GM19043 (cell line): Measurements from ENCODE around the gene ESR1.
"Not testable (repeated sequence)": the region's sequence is repeated elsewhere in the genome, so short reads cannot be mapped to it uniquely, and the experiment has no call there.

Source experiments
- ATAC-seq: cut with Tn5 transposase; IDR thresholded peaks from one replicate; pipeline ENCODE4 v1.9.1; 2021; ENCODE audit warnings: low read depth; ENCODE audit not compliant: unreplicated experiment

ESR1 gene

GRCh38 chr6:152121910-152122309 is 314.4 kb downstream of the ESR1 start:
- no peak for ATAC-seq

DNA sequence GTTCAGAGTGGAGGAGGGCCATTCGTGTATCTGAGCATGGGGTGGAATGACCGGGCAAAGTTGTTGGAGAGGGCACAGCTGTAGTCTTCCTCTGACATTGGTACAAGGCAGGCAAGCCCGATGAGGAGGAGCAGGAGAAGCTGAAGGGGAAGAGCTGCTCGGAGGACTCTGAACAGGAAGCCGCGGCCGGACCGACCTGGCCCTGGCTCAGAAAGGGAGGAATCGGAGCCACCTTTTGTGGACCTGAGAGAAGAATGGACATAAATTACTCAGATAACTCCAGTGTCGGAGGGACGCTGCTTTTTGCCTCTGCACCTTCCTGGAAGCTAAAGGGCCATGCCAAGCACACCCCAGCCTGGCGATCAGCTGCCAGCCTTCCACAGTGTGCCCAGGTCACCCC is 315.0 kb downstream of the ESR1 start:
- ATAC-seq = no peak

DNA sequence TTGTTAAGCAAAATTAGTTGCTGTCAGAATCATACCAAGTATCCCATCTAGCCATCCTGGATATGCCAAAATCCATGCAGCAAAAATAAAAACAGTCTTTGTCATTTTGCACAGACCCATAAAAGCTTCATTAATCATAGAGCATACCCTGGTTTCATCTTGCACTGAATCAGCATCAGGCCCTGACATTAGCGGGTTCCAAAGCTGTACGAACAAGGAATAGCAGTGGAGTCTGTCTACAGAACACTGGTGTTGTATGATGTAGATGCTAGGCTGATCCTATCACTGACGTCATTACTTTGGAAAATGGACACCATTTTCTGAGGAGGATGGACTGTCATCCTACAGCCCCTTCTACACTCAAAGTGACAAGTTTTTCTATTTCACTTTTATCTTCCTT is 315.6 kb downstream of the ESR1 start:
- ATAC-seq = no peak

GRCh38 chr6:152124429-152125074 is 317.1 kb downstream of the ESR1 start:
- ATAC-seq = no peak

- no peak for ATAC-seq
These were observed 320.1 kb downstream of the ESR1 start for GRCh38 chr6:152127432-152128165.

DNA sequence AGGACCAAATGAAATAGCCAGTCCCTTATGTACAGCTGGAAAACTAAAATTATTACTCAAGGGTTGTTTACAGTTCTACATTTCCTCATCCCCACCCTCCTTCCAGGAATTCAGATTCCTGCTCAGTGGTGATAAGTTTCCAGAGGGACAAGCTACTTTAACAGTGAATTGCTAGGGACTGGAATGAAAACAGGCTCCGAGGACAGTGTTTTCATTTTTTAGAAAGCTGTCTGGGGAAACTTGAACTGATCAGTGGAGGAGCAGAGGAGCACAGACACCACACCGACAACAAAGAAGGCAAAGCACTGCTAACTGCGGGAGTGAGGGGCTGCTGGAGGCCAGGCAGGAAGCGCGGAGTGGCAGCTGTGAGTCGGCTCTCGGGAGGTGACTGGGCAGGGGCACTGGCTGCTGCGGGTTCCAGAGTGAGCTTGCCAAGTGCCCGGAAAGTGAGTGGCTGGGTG is 322.2 kb downstream of the ESR1 start:
- no peak for ATAC-seq

DNA sequence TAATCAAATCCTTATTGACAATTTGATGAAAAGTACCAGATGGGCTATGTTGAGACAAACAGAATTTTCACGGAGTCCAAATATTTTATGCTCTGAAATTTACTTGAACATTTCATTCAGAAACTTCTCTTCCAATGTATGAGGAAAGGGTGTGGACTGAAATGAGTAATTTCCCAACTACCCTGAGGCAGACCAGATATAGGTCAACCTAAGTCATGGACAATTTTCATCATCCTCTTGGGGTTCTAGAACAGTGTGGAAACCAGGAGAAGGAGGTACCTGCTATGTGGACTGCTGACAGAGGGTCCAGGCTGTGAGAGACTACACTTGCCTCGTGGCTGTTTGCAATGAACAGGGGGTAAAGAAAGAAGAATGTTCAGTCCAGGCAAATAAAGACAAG is 323.0 kb downstream of the ESR1 start:
- ATAC-seq = no peak

GRCh38 chr6:152135755-152136448 is 328.4 kb downstream of the ESR1 start:
- no peak for ATAC-seq

DNA sequence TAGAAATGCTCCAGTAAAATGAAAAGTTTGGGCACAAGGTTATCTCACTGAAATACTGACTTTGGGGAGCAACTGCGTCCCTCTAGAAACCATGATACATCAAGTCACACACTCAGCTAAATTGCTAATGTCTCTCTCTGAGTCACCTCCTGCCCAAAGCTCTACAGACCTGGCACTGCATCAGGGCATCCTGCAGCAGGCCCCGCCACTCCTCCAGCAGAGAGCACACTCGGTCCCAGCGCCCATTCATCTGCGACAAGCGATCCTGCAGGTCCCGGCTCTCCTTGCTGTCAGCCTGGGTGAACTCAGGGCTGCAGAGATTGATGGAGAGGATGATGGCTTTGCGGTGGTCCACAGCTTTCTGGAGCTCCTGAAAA is 329.0 kb downstream of the ESR1 start:
- ATAC-seq = no peak

- ATAC-seq = not testable (repeated sequence)
These were observed 330.9 kb downstream of the ESR1 start for GRCh38 chr6:152138344-152138743.

GRCh38 chr6:152142105-152142504 is 334.6 kb downstream of the ESR1 start:
- no peak for ATAC-seq

GRCh38 chr6:152143359-152143758 is 335.9 kb downstream of the ESR1 start:
- ATAC-seq = no peak

GRCh38 chr6:152146385-152146784 is 338.9 kb downstream of the ESR1 start:
- no peak for ATAC-seq

GRCh38 chr6:152147269-152147668 is 339.8 kb downstream of the ESR1 start:
- no peak for ATAC-seq

- ATAC-seq = no peak
These were observed 340.9 kb downstream of the ESR1 start for GRCh38 chr6:152148412-152148811.

- ATAC-seq = no peak
These were observed 342.7 kb downstream of the ESR1 start for GRCh38 chr6:152150196-152150595.

- ATAC-seq = no peak
These were observed 344.4 kb downstream of the ESR1 start for GRCh38 chr6:152151920-152152319.

- no peak for ATAC-seq
These were observed 347.3 kb downstream of the ESR1 start for GRCh38 chr6:152154559-152155356.

GRCh38 chr6:152155792-152156191 is 348.3 kb downstream of the ESR1 start:
- no peak for ATAC-seq

GRCh38 chr6:152160346-152160745 is 352.9 kb downstream of the ESR1 start:
- peak; percentile 90 for ATAC-seq

GRCh38 chr6:152161501-152161900 is 354.0 kb downstream of the ESR1 start:
- ATAC-seq = no peak
